HepG2 (cell line): ENCODE results near the gene IAPP. TPM values are rescaled to one million over a fixed set of nuclear protein-coding genes. Genes with fewer than 3 reads are reported as not detected.

Experiments used
- ATAC-seq: fragments of 200-7000 bp; cut with Tn5 transposase; 3 replicates; pipeline ENCODE4 v1.9.1; 2020; ENCODE audit warnings: mild to moderate bottlenecking, moderate library complexity
- BruUV-seq: library from RNA; stranded (reverse); fragments of 400-500 nt; replicated peaks from 2 replicates; lab custom pipeline; 2021; lab: Mats Ljungman, UMichigan
- CTCF ChIA-PET: fragments of 300-600 bp; formaldehyde crosslinking; extraction: SDS; loops from one replicate; lab custom pipeline; 2021; ENCODE audit warnings: low total read pairs, inconsistent platforms, low intra/inter-chr PET ratio; lab: Yijun Ruan, JAX
- POLR2A ChIA-PET: fragments of 350-600 bp; sonication (Branson Sonifier 250); formaldehyde crosslinking; loops from one replicate; lab custom pipeline; 2020; ENCODE audit warnings: antibody characterized with exemption, inconsistent platforms; lab: Yijun Ruan, JAX
- DNase-seq: peaks from one replicate; pipeline ENCODE4 v3.0.0-alpha.2; 2015; ENCODE audit warnings: low spot score
- FAIRE-seq: peaks from 3 replicates; lab custom pipeline; 2011; peaks lifted over from hg19 to GRCh38; lab: Jason Lieb, UNC
- H2AFZ ChIP-seq: one replicate; pipeline ENCODE4 v1.6.1; 2011; ENCODE audit warnings: low read length, inconsistent platforms
- H3K27ac ChIP-seq: fragments of 300-600 bp; 3 replicates; pipeline ENCODE4 v1.8.0; 2011; ENCODE audit warnings: mixed run types, mild to moderate bottlenecking, mixed read lengths, low read length, inconsistent platforms; ENCODE audit not compliant: insufficient read depth; ENCODE audit errors: extremely low read length
- H3K27me3 ChIP-seq, 2 experiments: fragments of 200-600 bp in 1 of 2; 2 replicates in 1 of 2; 3 replicates in 1 of 2; pipeline versions ENCODE4 v1.6.0 to v1.8.0; 2011; ENCODE audit warnings: low read length in 2 of 2, mild to moderate bottlenecking in 2 of 2, moderate library complexity in 2 of 2, inconsistent platforms in 1 of 2; ENCODE audit not compliant: insufficient read depth in 2 of 2, control insufficient read depth in 1 of 2
- H3K36me3 ChIP-seq, 2 experiments: fragments of 200-600 bp in 1 of 2; replicated peaks in 1 of 2; 2 replicates in 1 of 2; 3 replicates in 1 of 2; pipeline versions ENCODE4 v1.5.1 to v1.8.0; 2011; ENCODE audit warnings: low read length in 2 of 2, inconsistent platforms in 1 of 2; ENCODE audit not compliant: insufficient read depth in 2 of 2, control insufficient read depth in 1 of 2
- H3K4me1 ChIP-seq: 2 replicates; pipeline ENCODE4 v1.5.1; 2012; ENCODE audit warnings: low read length, inconsistent platforms; ENCODE audit not compliant: insufficient read depth
- H3K4me2 ChIP-seq: 2 replicates; pipeline ENCODE4 v1.6.0; 2011; ENCODE audit warnings: low read depth, low read length, inconsistent platforms
- H3K4me3 ChIP-seq, 3 experiments: fragments of 200-600 bp in 1 of 3; sonication (generic), shearing (Covaris generic) in 1 of 3; replicated peaks in 1 of 3; 2 replicates each; pipeline ENCODE4 v1.5.1; 2011 to 2016; ENCODE audit warnings: low read length in 3 of 3, inconsistent platforms in 2 of 3, low read depth in 2 of 3, mild to moderate bottlenecking in 2 of 3, control low read depth in 1 of 3, mixed read lengths in 1 of 3; ENCODE audit not compliant: insufficient read depth in 1 of 3
- H3K79me2 ChIP-seq: one replicate; pipeline ENCODE4 v1.6.1; 2011; ENCODE audit warnings: low read length, inconsistent platforms; ENCODE audit not compliant: insufficient read depth
- H3K9ac ChIP-seq: 2 replicates; pipeline ENCODE4 v1.6.0; 2011; ENCODE audit warnings: mild to moderate bottlenecking, low read depth, low read length, inconsistent platforms; ENCODE audit not compliant: insufficient read depth
- H3K9me3 ChIP-seq: 2 replicates; pipeline ENCODE4 v1.5.1; 2012; ENCODE audit warnings: mild to moderate bottlenecking, low read length
- H4K20me1 ChIP-seq: 2 replicates; pipeline ENCODE4 v1.6.0; 2011; ENCODE audit warnings: inconsistent platforms, mild to moderate bottlenecking, low read length, moderate library complexity; ENCODE audit not compliant: insufficient read depth
- HMG20A ChIP-seq: IDR thresholded peaks from 2 replicates; pipeline ENCODE4 v1.6.1; 2016; ENCODE audit warnings: borderline replicate concordance
- IKZF4 ChIP-seq: sonication (generic); formaldehyde crosslinking; IDR thresholded peaks from 2 replicates; pipeline ENCODE4 v1.5.1; 2020; ENCODE audit warnings: borderline replicate concordance, mild to moderate bottlenecking, low read depth, missing genetic modification reagents; ENCODE audit errors: not compliant biosample characterization
- IKZF5 ChIP-seq: IDR thresholded peaks from 2 replicates; pipeline ENCODE4 v1.6.1; 2018; ENCODE audit warnings: missing genetic modification reagents, mild to moderate bottlenecking, missing compliant biosample characterization
- MLX ChIP-seq: IDR thresholded peaks from 2 replicates; pipeline ENCODE4 v1.6.1; 2016
- NR2F2 ChIP-seq: IDR thresholded peaks from 2 replicates; pipeline ENCODE4 v1.6.1; 2012; ENCODE audit warnings: low read depth, inconsistent platforms, borderline replicate concordance
- PAF1 ChIP-seq: IDR thresholded peaks from 2 replicates; pipeline ENCODE4 v1.6.1; 2016; ENCODE audit warnings: missing genetic modification reagents, missing compliant biosample characterization
- RFX1 ChIP-seq: fragments of 450-650 bp; IDR thresholded peaks from 2 replicates; pipeline ENCODE4 v1.6.1; 2017
- SMAD3 ChIP-seq: sonication (generic); formaldehyde crosslinking; IDR thresholded peaks from 2 replicates; pipeline ENCODE4 v1.4.0; 2020; ENCODE audit warnings: missing genetic modification reagents
- SNAI1 ChIP-seq: sonication (generic); formaldehyde crosslinking; IDR thresholded peaks from 2 replicates; pipeline ENCODE4 v1.5.0; 2020; ENCODE audit warnings: mild to moderate bottlenecking, missing genetic modification reagents, borderline replicate concordance
- YY1 ChIP-seq: IDR thresholded peaks from 2 replicates; pipeline ENCODE4 v1.6.1; 2011; ENCODE audit warnings: low read length, low read depth, moderate library complexity, mild to moderate bottlenecking; ENCODE audit not compliant: insufficient read depth, insufficient replicate concordance
- ZC3H13 ChIP-seq: sonication (generic); formaldehyde crosslinking; IDR thresholded peaks from 2 replicates; pipeline ENCODE4 v1.8.1; 2023; ENCODE audit warnings: mild to moderate bottlenecking, missing genetic modification reagents, moderate library complexity
- ZNF543 ChIP-seq: sonication (generic); formaldehyde crosslinking; IDR thresholded peaks from 2 replicates; pipeline ENCODE4 v1.4.0; 2020; ENCODE audit warnings: mild to moderate bottlenecking, missing genetic modification reagents
- ZNF558 ChIP-seq: sonication (generic); formaldehyde crosslinking; IDR thresholded peaks from 2 replicates; pipeline ENCODE4 v1.9.0; 2022; ENCODE audit warnings: mild to moderate bottlenecking, missing genetic modification reagents, borderline replicate concordance
- ZNF562 ChIP-seq: sonication (generic); formaldehyde crosslinking; IDR thresholded peaks from 2 replicates; pipeline ENCODE4 v1.8.0; 2022; ENCODE audit warnings: missing genetic modification reagents, borderline replicate concordance
- ZNF570 ChIP-seq: sonication (generic); formaldehyde crosslinking; IDR thresholded peaks from 2 replicates; pipeline ENCODE4 v1.4.0; 2020; ENCODE audit warnings: mild to moderate bottlenecking, missing genetic modification reagents, borderline replicate concordance
- in situ Hi-C: cut with HindIII; loops from 2 replicates; pipeline ENCODE4 v1.10.0; 2017; ENCODE audit warnings: low pct_unique_long_range_greater_than_20kb; ENCODE audit not compliant: extremely low pct_ligation_motif_present
- intact Hi-C: fragments of 100-400 bp; cut with micrococcal nuclease; formaldehyde crosslinking; loops from one replicate; pipeline ENCODE4 v1.10.0; 2022; ENCODE audit not compliant: unreplicated experiment
- polyA plus RNA-seq, 8 experiments: library from polyadenylated mRNA; depleted of rRNA in 3 of 8; stranded (reverse) in 7 of 8; unstranded in 1 of 8; fragments of >200 nt; fragmentation: Illumina TruSeq in 4 of 8; extraction: Trizol in 4 of 8; gene quantifications; 2 replicates each; pipeline versions ENCODE4 v1.2.1 to v1.2.3, GENCODE V29; 2011 to 2016; ENCODE audit warnings: low read depth in 4 of 8, missing spikeins in 1 of 8, mixed read lengths in 1 of 8; ENCODE audit not compliant: insufficient read depth in 1 of 8
- total RNA-seq, 5 experiments: library from RNA; depleted of rRNA; stranded (reverse); fragments of >200 nt; fragmentation: Illumina TruSeq; extraction: Trizol; gene quantifications; 2 replicates each; pipeline ENCODE4 v1.2.3, GENCODE V29; 2016; ENCODE audit warnings: low read depth in 1 of 5
- TF ChIP-seq, protein P1 (sequence below): sonication (generic); formaldehyde crosslinking; IDR thresholded peaks from 2 replicates; pipeline ENCODE4 v1.9.0; 2021; ENCODE audit warnings: missing genetic modification reagents, borderline replicate concordance
- TF ChIP-seq, protein P2 (sequence below): sonication (generic); formaldehyde crosslinking; IDR thresholded peaks from 2 replicates; pipeline ENCODE4 v1.4.0; 2020; ENCODE audit warnings: mild to moderate bottlenecking, low read depth, missing genetic modification reagents
- TF ChIP-seq, protein P3 (sequence below): sonication (generic); formaldehyde crosslinking; IDR thresholded peaks from 2 replicates; pipeline ENCODE4 v1.5.1; 2020; ENCODE audit warnings: mild to moderate bottlenecking, moderate library complexity, missing genetic modification reagents

IAPP gene
- total and polyA plus RNA-seq, 2 of the 13 experiments (the other 11 are each of a cell fraction or from before 2014, with no cell fraction given): not detected

GRCh38 chr12:21341769-21342168, 30.9 kb upstream of the IAPP start (continued):
- TF ChIP-seq MLX (CRISPR knock-in tag): no peak

GRCh38 chr12:21343636-21344035, 29.1 kb upstream of the IAPP start:
- ChIA-PET CTCF (no interaction called here), POLR2A (no interaction called here)
- H2AFZ ChIP-seq: no peak overlapping the region
- no peak for DNase-seq
- no peak overlapping the region for H3K4me3 ChIP-seq
- H3K4me1 ChIP-seq: no peaks in the 10 kb centered on the region
- H3K4me2 ChIP-seq: no peak overlapping the region
- H3K79me2 ChIP-seq: no peaks in the 10 kb centered on the region
- no TSS peak for BruUV-seq
- in situ Hi-C loops: no loop called here
- H3K27ac ChIP-seq: no peak overlapping the region
- H3K9me3 ChIP-seq: no peaks in the 10 kb centered on the region
- intact Hi-C loops: no loop called here
- no peak overlapping the region for H3K9ac ChIP-seq
- H4K20me1 ChIP-seq: no peaks in the 10 kb centered on the region
- no peaks in the 10 kb centered on the region for H3K36me3 ChIP-seq
- FAIRE-seq: no peak
- no peak for ATAC-seq
- no peaks in the 10 kb centered on the region for H3K27me3 ChIP-seq
- no peak for TF ChIP-seq YY1
- no peak for TF ChIP-seq ZNF543
- no peak for TF ChIP-seq ZNF562
- TF ChIP-seq PAF1 (CRISPR knock-in tag): no peak
- TF ChIP-seq NR2F2: no peak
- TF ChIP-seq SMAD3 (CRISPR knock-in tag): no peak
- no peak for TF ChIP-seq RFX1
- TF ChIP-seq IKZF4 (CRISPR knock-in tag): no peak
- no peak for TF ChIP-seq HMG20A
- no peak for TF ChIP-seq ZC3H13 (CRISPR knock-in tag)
- no peak for TF ChIP-seq SNAI1 (CRISPR knock-in tag)
- no peak for TF ChIP-seq IKZF5 (CRISPR knock-in tag)
- TF ChIP-seq, protein P1, sequence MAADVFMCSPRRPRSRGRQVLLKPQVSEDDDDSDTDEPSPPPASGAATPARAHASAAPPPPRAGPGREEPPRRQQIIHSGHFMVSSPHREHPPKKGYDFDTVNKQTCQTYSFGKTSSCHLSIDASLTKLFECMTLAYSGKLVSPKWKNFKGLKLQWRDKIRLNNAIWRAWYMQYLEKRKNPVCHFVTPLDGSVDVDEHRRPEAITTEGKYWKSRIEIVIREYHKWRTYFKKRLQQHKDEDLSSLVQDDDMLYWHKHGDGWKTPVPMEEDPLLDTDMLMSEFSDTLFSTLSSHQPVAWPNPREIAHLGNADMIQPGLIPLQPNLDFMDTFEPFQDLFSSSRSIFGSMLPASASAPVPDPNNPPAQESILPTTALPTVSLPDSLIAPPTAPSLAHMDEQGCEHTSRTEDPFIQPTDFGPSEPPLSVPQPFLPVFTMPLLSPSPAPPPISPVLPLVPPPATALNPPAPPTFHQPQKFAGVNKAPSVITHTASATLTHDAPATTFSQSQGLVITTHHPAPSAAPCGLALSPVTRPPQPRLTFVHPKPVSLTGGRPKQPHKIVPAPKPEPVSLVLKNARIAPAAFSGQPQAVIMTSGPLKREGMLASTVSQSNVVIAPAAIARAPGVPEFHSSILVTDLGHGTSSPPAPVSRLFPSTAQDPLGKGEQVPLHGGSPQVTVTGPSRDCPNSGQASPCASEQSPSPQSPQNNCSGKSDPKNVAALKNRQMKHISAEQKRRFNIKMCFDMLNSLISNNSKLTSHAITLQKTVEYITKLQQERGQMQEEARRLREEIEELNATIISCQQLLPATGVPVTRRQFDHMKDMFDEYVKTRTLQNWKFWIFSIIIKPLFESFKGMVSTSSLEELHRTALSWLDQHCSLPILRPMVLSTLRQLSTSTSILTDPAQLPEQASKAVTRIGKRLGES (CRISPR knock-in tag): no peak
- TF ChIP-seq ZNF570 (CRISPR knock-in tag): no peak
- TF ChIP-seq, protein P2, sequence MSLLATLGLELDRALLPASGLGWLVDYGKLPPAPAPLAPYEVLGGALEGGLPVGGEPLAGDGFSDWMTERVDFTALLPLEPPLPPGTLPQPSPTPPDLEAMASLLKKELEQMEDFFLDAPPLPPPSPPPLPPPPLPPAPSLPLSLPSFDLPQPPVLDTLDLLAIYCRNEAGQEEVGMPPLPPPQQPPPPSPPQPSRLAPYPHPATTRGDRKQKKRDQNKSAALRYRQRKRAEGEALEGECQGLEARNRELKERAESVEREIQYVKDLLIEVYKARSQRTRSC (CRISPR knock-in tag): no peak
- TF ChIP-seq, protein P3, sequence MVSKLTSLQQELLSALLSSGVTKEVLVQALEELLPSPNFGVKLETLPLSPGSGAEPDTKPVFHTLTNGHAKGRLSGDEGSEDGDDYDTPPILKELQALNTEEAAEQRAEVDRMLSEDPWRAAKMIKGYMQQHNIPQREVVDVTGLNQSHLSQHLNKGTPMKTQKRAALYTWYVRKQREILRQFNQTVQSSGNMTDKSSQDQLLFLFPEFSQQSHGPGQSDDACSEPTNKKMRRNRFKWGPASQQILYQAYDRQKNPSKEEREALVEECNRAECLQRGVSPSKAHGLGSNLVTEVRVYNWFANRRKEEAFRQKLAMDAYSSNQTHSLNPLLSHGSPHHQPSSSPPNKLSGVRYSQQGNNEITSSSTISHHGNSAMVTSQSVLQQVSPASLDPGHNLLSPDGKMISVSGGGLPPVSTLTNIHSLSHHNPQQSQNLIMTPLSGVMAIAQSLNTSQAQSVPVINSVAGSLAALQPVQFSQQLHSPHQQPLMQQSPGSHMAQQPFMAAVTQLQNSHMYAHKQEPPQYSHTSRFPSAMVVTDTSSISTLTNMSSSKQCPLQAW (CRISPR knock-in tag): no peak
- TF ChIP-seq ZNF558: no peak
